ENCODE measurements around the gene SEC23A. TPM values are rescaled to one million over a fixed set of nuclear protein-coding genes. Genes with fewer than 3 reads are reported as not detected.
A peak's percentile ranks its signal among the peaks of the same experiment; 100 is the strongest.

SEC23A gene
- total and polyA plus RNA-seq, 2 of the 13 experiments (the other 11 are each of a cell fraction or from before 2014, with no cell fraction given), result 403 to 887 TPM

DNA sequence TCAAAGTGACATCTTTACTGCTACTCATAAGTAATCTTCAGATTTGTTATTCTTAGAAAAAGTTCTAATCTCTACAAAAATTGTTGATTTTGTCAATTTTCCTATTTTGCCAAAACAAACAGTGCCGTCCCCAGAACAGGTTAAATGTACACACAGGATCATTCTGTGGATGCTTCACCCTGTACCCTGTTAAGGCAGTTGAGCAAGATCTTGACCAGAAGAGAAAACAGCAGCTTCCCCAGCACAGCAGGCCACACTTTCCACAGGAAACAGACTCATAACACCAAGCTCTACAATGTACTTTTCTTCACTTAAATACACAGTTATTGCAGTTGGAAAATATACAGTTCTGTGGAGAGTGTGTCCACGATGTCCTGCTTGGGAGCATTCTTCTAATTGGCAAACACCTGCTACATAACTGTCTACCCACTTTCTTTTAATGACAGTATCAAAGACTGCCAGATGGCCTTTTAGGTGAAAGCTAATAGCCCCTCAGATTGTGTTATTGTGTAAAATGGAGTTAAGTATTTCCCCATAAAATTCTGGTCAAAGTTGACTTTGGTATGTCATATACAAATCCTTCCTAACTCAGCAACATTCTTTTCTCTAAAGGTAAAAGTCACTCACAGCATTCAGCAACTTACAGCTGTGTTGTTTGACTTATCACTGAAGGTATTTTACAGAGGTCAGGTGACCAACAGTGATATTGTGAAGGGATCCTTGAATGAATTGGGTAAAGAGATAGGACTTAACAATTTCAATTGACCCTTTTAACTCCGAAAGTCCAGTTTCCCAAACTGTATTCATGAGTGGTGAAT lies 77.0 kb downstream of the SEC23A start (continued):
- TF ChIP-seq, protein P1, sequence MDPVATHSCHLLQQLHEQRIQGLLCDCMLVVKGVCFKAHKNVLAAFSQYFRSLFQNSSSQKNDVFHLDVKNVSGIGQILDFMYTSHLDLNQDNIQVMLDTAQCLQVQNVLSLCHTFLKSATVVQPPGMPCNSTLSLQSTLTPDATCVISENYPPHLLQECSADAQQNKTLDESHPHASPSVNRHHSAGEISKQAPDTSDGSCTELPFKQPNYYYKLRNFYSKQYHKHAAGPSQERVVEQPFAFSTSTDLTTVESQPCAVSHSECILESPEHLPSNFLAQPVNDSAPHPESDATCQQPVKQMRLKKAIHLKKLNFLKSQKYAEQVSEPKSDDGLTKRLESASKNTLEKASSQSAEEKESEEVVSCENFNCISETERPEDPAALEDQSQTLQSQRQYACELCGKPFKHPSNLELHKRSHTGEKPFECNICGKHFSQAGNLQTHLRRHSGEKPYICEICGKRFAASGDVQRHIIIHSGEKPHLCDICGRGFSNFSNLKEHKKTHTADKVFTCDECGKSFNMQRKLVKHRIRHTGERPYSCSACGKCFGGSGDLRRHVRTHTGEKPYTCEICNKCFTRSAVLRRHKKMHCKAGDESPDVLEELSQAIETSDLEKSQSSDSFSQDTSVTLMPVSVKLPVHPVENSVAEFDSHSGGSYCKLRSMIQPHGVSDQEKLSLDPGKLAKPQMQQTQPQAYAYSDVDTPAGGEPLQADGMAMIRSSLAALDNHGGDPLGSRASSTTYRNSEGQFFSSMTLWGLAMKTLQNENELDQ (CRISPR knock-in tag; IDR thresholded peaks at IDR 0.05; ENCODE audit: borderline replicate concordance), result 0 out of 2 replicates have a peak, but pooled peaks have one; percentile 84
- peak; percentile 51; the same call in 1 of the 2 replicates for TF ChIP-seq KLF9 (CRISPR knock-in tag; IDR thresholded peaks at IDR 0.05; ENCODE audit: low read depth)
- no peak for TF ChIP-seq SP4 (CRISPR knock-in tag; IDR thresholded peaks at IDR 0.05)
- TF ChIP-seq EZH2 (conservative IDR thresholded peaks at IDR 0.05; ENCODE audit: low read depth, low read length), result no peak
- no peak for TF ChIP-seq TCF12 (IDR thresholded peaks at IDR 0.05)
- no peak for TF ChIP-seq TCF12 (CRISPR knock-in tag; IDR thresholded peaks at IDR 0.05)
- TF ChIP-seq ZKSCAN8 (CRISPR knock-in tag; IDR thresholded peaks at IDR 0.05; ENCODE audit: borderline replicate concordance), result peak; percentile 91
- TF ChIP-seq, protein P2, sequence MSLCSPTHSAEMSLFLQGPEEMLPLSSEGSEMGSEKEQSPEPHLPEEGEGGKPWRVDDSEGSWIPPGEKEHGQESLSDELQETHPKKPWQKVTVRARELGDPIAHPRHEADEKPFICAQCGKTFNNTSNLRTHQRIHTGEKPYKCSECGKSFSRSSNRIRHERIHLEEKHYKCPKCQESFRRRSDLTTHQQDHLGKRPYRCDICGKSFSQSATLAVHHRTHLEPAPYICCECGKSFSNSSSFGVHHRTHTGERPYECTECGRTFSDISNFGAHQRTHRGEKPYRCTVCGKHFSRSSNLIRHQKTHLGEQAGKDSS (CRISPR knock-in tag; IDR thresholded peaks at IDR 0.05; ENCODE audit: borderline replicate concordance, low read depth), result peak; percentile 87; the same call in 1 of the 2 replicates
- TF ChIP-seq MIER2 (CRISPR knock-in tag; IDR thresholded peaks at IDR 0.05), result peak; percentile 23; the same call in 1 of the 2 replicates
- no peak; the same call in 1 of the 2 replicates for TF ChIP-seq SRY (CRISPR knock-in tag; IDR thresholded peaks at IDR 0.05)
- TF ChIP-seq NFE2L1 (CRISPR knock-in tag; IDR thresholded peaks at IDR 0.05; ENCODE audit: borderline replicate concordance), result no peak
- TF ChIP-seq KLF11 (CRISPR knock-in tag; IDR thresholded peaks at IDR 0.05), result peak; percentile 29; the same call in 1 of the 2 replicates
- TF ChIP-seq RXRA (CRISPR knock-in tag; IDR thresholded peaks at IDR 0.05), result no peak; the same call in 1 of the 2 replicates
- no peak for TF ChIP-seq ZNF496 (CRISPR knock-in tag; IDR thresholded peaks at IDR 0.05; ENCODE audit: insufficient replicate concordance)
- TF ChIP-seq ZNF33B (CRISPR knock-in tag; IDR thresholded peaks at IDR 0.05), result peak; percentile 88; the same call in 1 of the 2 replicates
- TF ChIP-seq, protein P3, sequence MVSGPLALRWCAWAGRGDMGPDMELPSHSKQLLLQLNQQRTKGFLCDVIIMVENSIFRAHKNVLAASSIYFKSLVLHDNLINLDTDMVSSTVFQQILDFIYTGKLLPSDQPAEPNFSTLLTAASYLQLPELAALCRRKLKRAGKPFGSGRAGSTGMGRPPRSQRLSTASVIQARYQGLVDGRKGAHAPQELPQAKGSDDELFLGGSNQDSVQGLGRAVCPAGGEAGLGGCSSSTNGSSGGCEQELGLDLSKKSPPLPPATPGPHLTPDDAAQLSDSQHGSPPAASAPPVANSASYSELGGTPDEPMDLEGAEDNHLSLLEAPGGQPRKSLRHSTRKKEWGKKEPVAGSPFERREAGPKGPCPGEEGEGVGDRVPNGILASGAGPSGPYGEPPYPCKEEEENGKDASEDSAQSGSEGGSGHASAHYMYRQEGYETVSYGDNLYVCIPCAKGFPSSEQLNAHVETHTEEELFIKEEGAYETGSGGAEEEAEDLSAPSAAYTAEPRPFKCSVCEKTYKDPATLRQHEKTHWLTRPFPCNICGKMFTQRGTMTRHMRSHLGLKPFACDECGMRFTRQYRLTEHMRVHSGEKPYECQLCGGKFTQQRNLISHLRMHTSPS (CRISPR knock-in tag; IDR thresholded peaks at IDR 0.05; ENCODE audit: low read depth), result peak; percentile 65
- peak; percentile 82; the same call in 1 of the 2 replicates for TF ChIP-seq ZNF317 (CRISPR knock-in tag; IDR thresholded peaks at IDR 0.05)
- TF ChIP-seq NR2F1 (CRISPR knock-in tag; IDR thresholded peaks at IDR 0.05), result peak; percentile 10 to 43; a peak in 2 of 4 replicates
- TF ChIP-seq GZF1 (CRISPR knock-in tag; IDR thresholded peaks at IDR 0.05), result peak; percentile 27
- no peak for TF ChIP-seq ARHGAP35 (CRISPR knock-in tag; IDR thresholded peaks at IDR 0.05; ENCODE audit: borderline replicate concordance)
- peak; percentile 75; the same call in 1 of the 2 replicates for TF ChIP-seq ZNF556 (CRISPR knock-in tag; IDR thresholded peaks at IDR 0.05; ENCODE audit: borderline replicate concordance)
- no peak for TF ChIP-seq ZSCAN20 (CRISPR knock-in tag; IDR thresholded peaks at IDR 0.05; ENCODE audit: borderline replicate concordance)
- TF ChIP-seq MED8 (CRISPR knock-in tag; IDR thresholded peaks at IDR 0.05; ENCODE audit: insufficient replicate concordance), result no peak
- TF ChIP-seq ZNF33A (CRISPR knock-in tag; IDR thresholded peaks at IDR 0.05; ENCODE audit: borderline replicate concordance), result peak; percentile 69; the same call in 1 of the 2 replicates
- peak; percentile 45 for TF ChIP-seq SMC3 (IDR thresholded peaks at IDR 0.05; ENCODE audit: low read length)
